H9 (cell line): ENCODE data around the gene TFF3. TPM values are rescaled to one million over a fixed set of nuclear protein-coding genes. Genes with fewer than 3 reads are reported as not detected.

Experiments
- DNase-seq: peaks from one replicate; pipeline ENCODE4 v3.0.0-alpha.2; 2017
- H2AFZ ChIP-seq: one replicate; pipeline ENCODE4 v1.6.1; 2013; ENCODE audit warnings: mild to moderate bottlenecking, low read length, control low read depth, moderate library complexity
- H2AK5ac ChIP-seq: 2 replicates; pipeline ENCODE4 v1.6.1; 2013; ENCODE audit warnings: low read length, control low read depth, mixed read lengths; ENCODE audit not compliant: insufficient read length
- H2BK120ac ChIP-seq: one replicate; pipeline ENCODE4 v1.6.1; 2013; ENCODE audit warnings: low read depth, mild to moderate bottlenecking, low read length, control low read depth, inconsistent platforms; ENCODE audit not compliant: poor library complexity, severe bottlenecking
- H2BK12ac ChIP-seq: 2 replicates; pipeline ENCODE4 v1.6.1; 2013; ENCODE audit warnings: low read length, control low read depth, mixed read lengths, low read depth; ENCODE audit not compliant: insufficient read length
- H2BK15ac ChIP-seq: 2 replicates; pipeline ENCODE4 v1.6.1; 2013; ENCODE audit warnings: low read depth, low read length, control low read depth
- H2BK20ac ChIP-seq: one replicate; pipeline ENCODE4 v1.6.1; 2013; ENCODE audit warnings: low read depth, mild to moderate bottlenecking, low read length, control low read depth, inconsistent platforms; ENCODE audit not compliant: poor library complexity, severe bottlenecking
- H2BK5ac ChIP-seq: 2 replicates; pipeline ENCODE4 v1.6.1; 2013; ENCODE audit warnings: low read length, control low read depth, mixed read lengths; ENCODE audit not compliant: insufficient read length
- H3K14ac ChIP-seq: 2 replicates; pipeline ENCODE4 v1.6.1; 2013; ENCODE audit warnings: low read length, control low read depth; ENCODE audit not compliant: insufficient read depth
- H3K18ac ChIP-seq: 2 replicates; pipeline ENCODE4 v1.6.1; 2013; ENCODE audit warnings: low read depth, mild to moderate bottlenecking, mixed read lengths, low read length, control low read depth; ENCODE audit not compliant: insufficient read length
- H3K23ac ChIP-seq: 2 replicates; pipeline ENCODE4 v1.6.1; 2013; ENCODE audit warnings: low read length, control low read depth, mixed read lengths, low read depth; ENCODE audit not compliant: insufficient read length
- H3K23me2 ChIP-seq: 2 replicates; pipeline ENCODE4 v1.6.1; 2013; ENCODE audit warnings: low read depth, mild to moderate bottlenecking, mixed read lengths, low read length, control low read depth; ENCODE audit not compliant: insufficient read length, poor library complexity, severe bottlenecking
- H3K27ac ChIP-seq: 2 replicates; pipeline ENCODE4 v1.5.1; 2013; ENCODE audit warnings: low read length, control low read depth, mixed read lengths, low read depth; ENCODE audit not compliant: insufficient read length
- H3K27me3 ChIP-seq: 2 replicates; pipeline ENCODE4 v1.6.1; 2013; ENCODE audit warnings: low read length, control low read depth, inconsistent platforms; ENCODE audit not compliant: insufficient read depth
- H3K4ac ChIP-seq: 2 replicates; pipeline ENCODE4 v1.6.1; 2013; ENCODE audit warnings: low read depth, mild to moderate bottlenecking, control low read depth, inconsistent platforms, low read length, moderate library complexity
- H3K4me1 ChIP-seq: 2 replicates; pipeline ENCODE4 v1.6.1; 2013; ENCODE audit warnings: low read length, control low read depth, inconsistent platforms; ENCODE audit not compliant: insufficient read depth
- H3K4me2 ChIP-seq: 2 replicates; pipeline ENCODE4 v1.6.1; 2013; ENCODE audit warnings: low read length, control low read depth, mixed read lengths; ENCODE audit not compliant: insufficient read length, insufficient read depth
- H3K56ac ChIP-seq: 2 replicates; pipeline ENCODE4 v1.6.1; 2013; ENCODE audit warnings: low read depth, mild to moderate bottlenecking, mixed read lengths, low read length, control low read depth; ENCODE audit not compliant: insufficient read length
- H3K79me1 ChIP-seq: 2 replicates; pipeline ENCODE4 v1.6.1; 2013; ENCODE audit warnings: low read depth, mild to moderate bottlenecking, moderate library complexity, low read length, control low read depth, inconsistent platforms; ENCODE audit not compliant: insufficient read depth, poor library complexity, severe bottlenecking
- H3K79me2 ChIP-seq: 2 replicates; pipeline ENCODE4 v1.6.1; 2013; ENCODE audit warnings: low read length, control low read depth, inconsistent platforms; ENCODE audit not compliant: insufficient read depth
- H3K9ac ChIP-seq: 2 replicates; pipeline ENCODE4 v1.6.1; 2013; ENCODE audit warnings: low read length, control low read depth, mixed read lengths; ENCODE audit not compliant: insufficient read length; ENCODE audit errors: extremely low read depth
- H3K9me3 ChIP-seq: one replicate; pipeline ENCODE4 v1.6.1; 2013; ENCODE audit warnings: low read depth, low read length, inconsistent platforms; ENCODE audit not compliant: control insufficient read depth
- H3T11ph ChIP-seq: one replicate; pipeline ENCODE4 v1.6.1; 2013; ENCODE audit warnings: mild to moderate bottlenecking, low read length, control low read depth, inconsistent platforms
- H4K20me1 ChIP-seq: one replicate; pipeline ENCODE4 v1.6.1; 2013; ENCODE audit not compliant: control insufficient read depth, insufficient read length, insufficient read depth
- H4K5ac ChIP-seq: 2 replicates; pipeline ENCODE4 v1.6.1; 2013; ENCODE audit warnings: low read depth, mild to moderate bottlenecking, mixed read lengths, low read length, control low read depth; ENCODE audit not compliant: insufficient read length
- H4K8ac ChIP-seq: replicated peaks from 2 replicates; pipeline ENCODE4 v1.6.1; 2013; ENCODE audit warnings: low read length, control low read depth, mixed read lengths, low read depth; ENCODE audit not compliant: insufficient read length
- H4K91ac ChIP-seq: 2 replicates; pipeline ENCODE4 v1.6.1; 2013; ENCODE audit warnings: low read depth, mild to moderate bottlenecking, moderate library complexity, mixed read lengths, low read length, control low read depth; ENCODE audit not compliant: insufficient read length
- H3K27ac Mint-ChIP-seq, 3 experiments: 2 replicates in 2 of 3; 3 replicates in 1 of 3; pipeline ENCODE4 v1.8.0; 2020 to 2021; ENCODE audit warnings: mixed read lengths in 3 of 3, mild to moderate bottlenecking in 1 of 3, moderate library complexity in 1 of 3
- H3K27me3 Mint-ChIP-seq: 2 replicates; pipeline ENCODE4 v1.8.0; 2021; ENCODE audit warnings: low read depth, mild to moderate bottlenecking, moderate library complexity, mixed read lengths
- H3K36me3 Mint-ChIP-seq, 3 experiments: 2 replicates in 2 of 3; 3 replicates in 1 of 3; pipeline ENCODE4 v1.8.0; 2020 to 2021; ENCODE audit warnings: low read depth in 3 of 3, mixed read lengths in 3 of 3; ENCODE audit not compliant: insufficient read depth in 1 of 3
- H3K4me1 Mint-ChIP-seq, 2 experiments: 2 replicates each; pipeline ENCODE4 v1.8.0; 2020; ENCODE audit warnings: mixed read lengths in 2 of 2
- H3K4me3 Mint-ChIP-seq, 2 experiments: 2 replicates in 1 of 2; 3 replicates in 1 of 2; pipeline ENCODE4 v1.8.0; 2020 to 2021; ENCODE audit warnings: mild to moderate bottlenecking in 2 of 2, mixed read lengths in 2 of 2, moderate library complexity in 1 of 2
- H3K9me3 Mint-ChIP-seq, 2 experiments: 2 replicates in 1 of 2; 3 replicates in 1 of 2; pipeline ENCODE4 v1.8.0; 2020; ENCODE audit warnings: mild to moderate bottlenecking in 2 of 2, mixed read lengths in 2 of 2, moderate library complexity in 1 of 2
- WGBS: extraction: QIAGEN DNeasy Blood & Tissue Kit; methylation state at CpG from one replicate; pipeline ENCODE4 v1.1.7; 2013; ENCODE audit warnings: missing lambda C conversion rate, low lambda C conversion rate, mixed read lengths; ENCODE audit not compliant: insufficient read length; ENCODE audit errors: extremely low coverage; 5-methylcytosine and 5-hydroxymethylcytosine counted together
- total RNA-seq: library from RNA; stranded (reverse); gene quantifications from 2 replicates; pipeline ENCODE4 v1.2.1, GENCODE V29; 2021
- TF ChIP-seq, protein P1 (sequence below): fragments of 200-600 bp; sonication (generic); conservative IDR thresholded peaks from 3 replicates; pipeline ENCODE4 v1.8.0; 2021; ENCODE audit warnings: antibody characterized with exemption, mild to moderate bottlenecking

Gene TFF3
- total RNA-seq, 1 experiment from 2014 or later = 1.5 TPM

- Histone ChIP-seq H2BK5ac (no peak overlapping the region), H4K8ac (no peak overlapping the region), H3K79me2 (no peaks in the 10 kb centered on the region), H2BK15ac (no peak overlapping the region), H3K9me3 (no peaks in the 10 kb centered on the region), H2AFZ (no peak overlapping the region), H2BK20ac (no peak overlapping the region), H2BK120ac (no peak overlapping the region), H3K18ac (no peak overlapping the region), H3T11ph (no peak overlapping the region), H3K56ac (no peak overlapping the region), H3K4ac (no peak overlapping the region), H3K27ac (no peak overlapping the region), H3K27me3 (no peaks in the 10 kb centered on the region), H4K91ac (no peak overlapping the region), H2BK12ac (no peak overlapping the region), H3K4me1 (no peaks in the 10 kb centered on the region), H4K20me1 (no peaks in the 10 kb centered on the region), H2AK5ac (no peak overlapping the region), H3K9ac (no peak overlapping the region), H3K23me2 (no peaks in the 10 kb centered on the region), H3K14ac (no peak overlapping the region), H3K23ac (no peak overlapping the region), H3K4me2 (no peak overlapping the region), H3K79me1 (no peaks in the 10 kb centered on the region), H4K5ac (no peak overlapping the region)
- H3K4me3 Mint-ChIP-seq = no peak overlapping the region
- TF ChIP-seq, protein P1, sequence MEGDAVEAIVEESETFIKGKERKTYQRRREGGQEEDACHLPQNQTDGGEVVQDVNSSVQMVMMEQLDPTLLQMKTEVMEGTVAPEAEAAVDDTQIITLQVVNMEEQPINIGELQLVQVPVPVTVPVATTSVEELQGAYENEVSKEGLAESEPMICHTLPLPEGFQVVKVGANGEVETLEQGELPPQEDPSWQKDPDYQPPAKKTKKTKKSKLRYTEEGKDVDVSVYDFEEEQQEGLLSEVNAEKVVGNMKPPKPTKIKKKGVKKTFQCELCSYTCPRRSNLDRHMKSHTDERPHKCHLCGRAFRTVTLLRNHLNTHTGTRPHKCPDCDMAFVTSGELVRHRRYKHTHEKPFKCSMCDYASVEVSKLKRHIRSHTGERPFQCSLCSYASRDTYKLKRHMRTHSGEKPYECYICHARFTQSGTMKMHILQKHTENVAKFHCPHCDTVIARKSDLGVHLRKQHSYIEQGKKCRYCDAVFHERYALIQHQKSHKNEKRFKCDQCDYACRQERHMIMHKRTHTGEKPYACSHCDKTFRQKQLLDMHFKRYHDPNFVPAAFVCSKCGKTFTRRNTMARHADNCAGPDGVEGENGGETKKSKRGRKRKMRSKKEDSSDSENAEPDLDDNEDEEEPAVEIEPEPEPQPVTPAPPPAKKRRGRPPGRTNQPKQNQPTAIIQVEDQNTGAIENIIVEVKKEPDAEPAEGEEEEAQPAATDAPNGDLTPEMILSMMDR = no peak
- no peaks in the 10 kb centered on the region; a peak in 1 of 7 replicates for H3K36me3 Mint-ChIP-seq
- no peak for DNase-seq
- H3K4me1 Mint-ChIP-seq = peaks cover 5 to 6% of the 10 kb centered on the region in 2 experiments; a peak in 2 of 4 replicates
- no peak overlapping the region for H3K27ac Mint-ChIP-seq
- peaks cover 6% of the 10 kb centered on the region for H3K27me3 Mint-ChIP-seq
- H3K9me3 Mint-ChIP-seq = no peaks in the 10 kb centered on the region; a peak in 4 of 5 replicates
- no CpG with 5 or more reads among the region's 11 CpGs for WGBS
Observed at GRCh38 chr21:42350318-42350910, 35.2 kb upstream of the TFF3 start.
